ENCODE results near the gene HMGA1. TPM values are rescaled to one million over a fixed set of nuclear protein-coding genes. Genes with fewer than 3 reads are reported as not detected.

The HMGA1 gene
- total and polyA plus RNA-seq, 2 of the 13 experiments (the other 11 are each of a cell fraction or from before 2014, with no cell fraction given) = 117 to 145 TPM

- no peak for TF ChIP-seq ZMAT5 (CRISPR knock-in tag; IDR thresholded peaks at IDR 0.05; ENCODE audit: borderline replicate concordance, low read depth)
- no peak for TF ChIP-seq ZBTB49 (CRISPR knock-in tag; IDR thresholded peaks at IDR 0.05; ENCODE audit: borderline replicate concordance)
- peak; percentile 88 for TF ChIP-seq MAF1 (CRISPR knock-in tag; IDR thresholded peaks at IDR 0.05; ENCODE audit: borderline replicate concordance)
- peak; percentile 50; the same call in 1 of the 2 replicates for TF ChIP-seq MTA1 (CRISPR knock-in tag; IDR thresholded peaks at IDR 0.05; ENCODE audit: borderline replicate concordance)
- TF ChIP-seq ZEB1 (IDR thresholded peaks at IDR 0.05; ENCODE audit: insufficient replicate concordance, low read depth) = no peak
- TF ChIP-seq E2F5 (CRISPR knock-in tag; conservative IDR thresholded peaks at IDR 0.05) = peak; percentile 69
- TF ChIP-seq ZNF18 (CRISPR knock-in tag; IDR thresholded peaks at IDR 0.05; ENCODE audit: insufficient replicate concordance) = peak; percentile 76
- TF ChIP-seq EP300 (IDR thresholded peaks at IDR 0.05; ENCODE audit: low read depth in 2 of 2, low read length in 2 of 2) = peak; percentile 11 to 50; a peak in 2 of 4 replicates
- TF ChIP-seq EP300 (CRISPR knock-in tag; IDR thresholded peaks at IDR 0.05; ENCODE audit: borderline replicate concordance) = no peak
- no peak for TF ChIP-seq PLRG1 (conservative IDR thresholded peaks at IDR 0.05)
- no peak for TF ChIP-seq ZNF841 (CRISPR knock-in tag; IDR thresholded peaks at IDR 0.05; ENCODE audit: borderline replicate concordance)
- TF ChIP-seq CBX1 (IDR thresholded peaks at IDR 0.05; ENCODE audit: low read depth) = peak; percentile 37
- no peak for TF ChIP-seq NFRKB (IDR thresholded peaks at IDR 0.05)
- TF ChIP-seq ZNF460 (CRISPR knock-in tag; IDR thresholded peaks at IDR 0.05; ENCODE audit: borderline replicate concordance) = peak; percentile 52; the same call in 1 of the 2 replicates
- TF ChIP-seq RORA (CRISPR knock-in tag; IDR thresholded peaks at IDR 0.05) = no peak
- TF ChIP-seq PCBP2 (optimal IDR thresholded peaks at IDR 0.05; ENCODE audit: low read depth, low read length, poor library complexity, severe bottlenecking) = no peak
- peak; percentile 81; the same call in 1 of the 2 replicates for TF ChIP-seq SP2 (CRISPR knock-in tag; IDR thresholded peaks at IDR 0.05)
- TF ChIP-seq ZC3H13 (CRISPR knock-in tag; IDR thresholded peaks at IDR 0.05) = peak; percentile 59; the same call in 1 of the 2 replicates
- TF ChIP-seq ZBTB3 (CRISPR knock-in tag; IDR thresholded peaks at IDR 0.05; ENCODE audit: borderline replicate concordance, low read depth) = no peak
- peak; percentile 60; the same call in 1 of the 2 replicates for TF ChIP-seq HOXD1 (CRISPR knock-in tag; IDR thresholded peaks at IDR 0.05)
- no peak; the same call in none of the 2 replicates for TF ChIP-seq KLF6 (CRISPR knock-in tag; IDR thresholded peaks at IDR 0.05)
- TF ChIP-seq KDM2A (CRISPR knock-in tag; IDR thresholded peaks at IDR 0.05; ENCODE audit: borderline replicate concordance, low read depth) = peak; percentile 59; the same call in 1 of the 2 replicates
- TF ChIP-seq NR2F2 (IDR thresholded peaks at IDR 0.05; ENCODE audit: borderline replicate concordance, low read depth) = no peak; the same call in 1 of the 2 replicates
- no peak for TF ChIP-seq SIX4 (CRISPR knock-in tag; IDR thresholded peaks at IDR 0.05)
- no peak for TF ChIP-seq TRIM24 (CRISPR knock-in tag; IDR thresholded peaks at IDR 0.05)
Observed at GRCh38 chr6:34248727-34249468, 12.2 kb downstream of the HMGA1 start, which contains the start of gene SMIM29 (continued).

Measured in HepG2 (cell line).